Measurements from ENCODE around the gene PRKCSH.

- TF ChIP-seq CTCF (IDR thresholded peaks at IDR 0.05) (no peak), POLR2AphosphoS5 (IDR thresholded peaks at IDR 0.05; ENCODE audit: insufficient read depth in 1 of 2, low read depth in 1 of 2) (no peak)
These were observed 30.2 kb downstream of the PRKCSH start for GRCh38 chr19:11465600-11465999.

Data from vagina (tissue), 2 donors.